PC-3 (cell line): ENCODE results near the gene IL10. TPM values are rescaled to one million over a fixed set of nuclear protein-coding genes. Genes with fewer than 3 reads are reported as not detected.

ENCODE experiments used
- ATAC-seq: fragments of 200-7000 bp; cut with Tn5 transposase; 2 replicates; pipeline ENCODE4 v1.9.1; 2020; ENCODE audit warnings: mild to moderate bottlenecking, moderate library complexity
- BruUV-seq: library from RNA; stranded (reverse); fragments of 400-500 nt; replicated peaks from 2 replicates; lab custom pipeline; 2021; lab: Mats Ljungman, UMichigan
- CTCF ChIA-PET: fragments of 300-600 bp; sonication (Branson Sonifier 250); formaldehyde crosslinking; loops from one replicate; lab custom pipeline; 2022; ENCODE audit warnings: antibody characterized with exemption; lab: Charles Lee
- POLR2A ChIA-PET: fragments of 300-600 bp; sonication (Branson Sonifier 250); formaldehyde crosslinking; loops from one replicate; lab custom pipeline; 2022; ENCODE audit warnings: antibody characterized with exemption; ENCODE audit not compliant: unreplicated experiment; lab: Charles Lee
- DNase-seq: peaks from one replicate; pipeline ENCODE4 v3.0.0-alpha.2; 2015
- H2AFZ ChIP-seq: fragments of 300-600 bp; sonication (generic); 2 replicates; pipeline ENCODE4 v1.6.0; 2016; ENCODE audit warnings: antibody characterized with exemption, low read length
- H3F3A ChIP-seq: fragments of 300-600 bp; sonication (generic); one replicate; pipeline ENCODE4 v1.6.0; 2017; ENCODE audit warnings: antibody characterized with exemption, low read length, control low read depth, mild to moderate bottlenecking; ENCODE audit not compliant: unreplicated experiment
- H3K27ac ChIP-seq: fragments of 300-600 bp; sonication (generic); 2 replicates; pipeline ENCODE4 v1.5.1; 2016; ENCODE audit warnings: mild to moderate bottlenecking, low read length
- H3K27me3 ChIP-seq: fragments of 300-600 bp; sonication (generic); 2 replicates; pipeline ENCODE4 v1.6.1; 2016; ENCODE audit warnings: low read length, mixed read lengths
- H3K36me3 ChIP-seq: fragments of 300-600 bp; sonication (generic); 2 replicates; pipeline ENCODE4 v1.6.1; 2016; ENCODE audit warnings: low read depth, mixed run types, low read length, mixed read lengths
- H3K4me1 ChIP-seq: fragments of 300-600 bp; sonication (generic); 2 replicates; pipeline ENCODE4 v1.5.1; 2016; ENCODE audit warnings: low read length; ENCODE audit not compliant: insufficient read depth
- H3K4me2 ChIP-seq: fragments of 300-600 bp; sonication (generic); 2 replicates; pipeline ENCODE4 v1.6.0; 2016; ENCODE audit warnings: low read length
- H3K4me3 ChIP-seq: fragments of 300-600 bp; sonication (generic); 2 replicates; pipeline ENCODE4 v1.5.1; 2016; ENCODE audit warnings: mild to moderate bottlenecking, low read length, mixed read lengths
- H3K79me2 ChIP-seq: fragments of 300-600 bp; sonication (generic); 2 replicates; pipeline ENCODE4 v1.6.1; 2017; ENCODE audit warnings: low read length, mixed read lengths
- H3K9ac ChIP-seq: fragments of 300-600 bp; sonication (generic); 2 replicates; pipeline ENCODE4 v1.6.0; 2016; ENCODE audit warnings: mild to moderate bottlenecking, low read length
- H3K9me2 ChIP-seq: fragments of 300-600 bp; sonication (generic); replicated peaks from 2 replicates; pipeline ENCODE4 v1.6.1; 2016; ENCODE audit warnings: mixed run types, low read length, mixed read lengths
- H3K9me3 ChIP-seq: fragments of 300-600 bp; sonication (generic); 2 replicates; pipeline ENCODE4 v1.6.1; 2016; ENCODE audit warnings: low read length, mixed read lengths
- H4K20me1 ChIP-seq: fragments of 300-600 bp; sonication (generic); 2 replicates; pipeline ENCODE4 v1.6.1; 2016; ENCODE audit warnings: low read length, mixed read lengths
- EZH2 ChIP-seq: fragments of 300-600 bp; sonication (generic); IDR thresholded peaks from one replicate; pipeline ENCODE4 v1.6.1; 2017; ENCODE audit warnings: antibody characterized with exemption, mild to moderate bottlenecking, low read length; ENCODE audit not compliant: unreplicated experiment
- EZH2phosphoT487 ChIP-seq: fragments of 300-600 bp; sonication (generic); IDR thresholded peaks from 2 replicates; pipeline ENCODE4 v1.6.1; 2018; ENCODE audit warnings: mild to moderate bottlenecking, antibody characterized with exemption, low read length, borderline replicate concordance
- intact Hi-C: fragments of 100-400 bp; cut with micrococcal nuclease; formaldehyde crosslinking; loops from 2 replicates; pipeline ENCODE4 v1.9.0; 2023
- total RNA-seq: library from RNA; depleted of rRNA; stranded (reverse); fragments of >200 nt; gene quantifications from 2 replicates; pipeline ENCODE4 v1.2.3, GENCODE V29; 2014
- TF ChIP-seq, protein P1 (sequence below): fragments of 300-600 bp; sonication (generic); conservative IDR thresholded peaks from 2 replicates; pipeline ENCODE4 v1.5.1; 2017; ENCODE audit warnings: antibody characterized with exemption, low read depth, mild to moderate bottlenecking, low read length

Gene IL10
- total RNA-seq, 1 experiment from 2014 or later, result not detected

DNA sequence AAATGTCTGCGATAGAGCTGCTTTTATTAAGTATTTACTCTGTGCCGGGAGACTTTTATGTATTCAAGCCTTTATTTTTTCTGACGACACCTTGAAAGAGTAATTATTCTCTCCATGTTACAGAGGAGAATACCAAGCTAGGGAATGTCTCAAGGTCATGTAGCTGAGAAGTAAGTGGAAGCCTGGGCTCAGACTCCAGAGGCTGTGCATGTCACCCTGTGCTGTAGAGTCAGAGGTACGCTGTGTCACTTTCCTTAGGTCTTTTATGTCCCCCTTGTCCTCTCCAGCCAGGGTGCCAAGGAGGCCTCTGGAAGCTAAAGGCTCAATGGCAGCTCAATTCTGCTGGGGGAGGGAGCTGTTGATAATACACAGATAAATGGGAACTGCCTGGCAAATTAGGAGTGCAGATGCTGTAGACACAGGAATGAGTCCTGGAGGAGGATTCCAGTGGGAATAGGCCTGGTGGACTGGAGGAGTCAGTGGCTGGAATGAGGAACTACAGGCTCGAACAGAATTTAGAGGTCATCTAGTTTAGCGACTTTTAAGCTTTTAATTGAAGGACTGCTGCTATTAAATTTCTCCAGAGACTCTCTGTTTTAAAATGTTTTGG is 11.0 kb downstream of the IL10 start:
- Histone ChIP-seq H3K27me3 (peaks cover 47% of the 10 kb centered on the region), H3K4me3 (no peak overlapping the region), H3K79me2 (no peaks in the 10 kb centered on the region), H3K36me3 (no peaks in the 10 kb centered on the region), H4K20me1 (no peaks in the 10 kb centered on the region), H3F3A (no peaks in the 10 kb centered on the region), H3K4me2 (no peak overlapping the region), H3K4me1 (peaks cover 13% of the 10 kb centered on the region), H3K9me2 (no peaks in the 10 kb centered on the region), H3K9ac (no peak overlapping the region), H2AFZ (no peak overlapping the region), H3K27ac (no peak overlapping the region), H3K9me3 (no peaks in the 10 kb centered on the region)
- ChIA-PET POLR2A (no interaction called here), CTCF (interaction anchor here (0.6 to 0.7 kb wide), 2 partner anchors 151 to 334 kb away, joined by 3 read pairs; no protein-coding TSS in a partner anchor)
- intact Hi-C loops, result no loop called here
- ATAC-seq, result no peak
- BruUV-seq, result no TSS peak
- DNase-seq, result no peak
- TF ChIP-seq EZH2, result no peak
- TF ChIP-seq, protein P1, sequence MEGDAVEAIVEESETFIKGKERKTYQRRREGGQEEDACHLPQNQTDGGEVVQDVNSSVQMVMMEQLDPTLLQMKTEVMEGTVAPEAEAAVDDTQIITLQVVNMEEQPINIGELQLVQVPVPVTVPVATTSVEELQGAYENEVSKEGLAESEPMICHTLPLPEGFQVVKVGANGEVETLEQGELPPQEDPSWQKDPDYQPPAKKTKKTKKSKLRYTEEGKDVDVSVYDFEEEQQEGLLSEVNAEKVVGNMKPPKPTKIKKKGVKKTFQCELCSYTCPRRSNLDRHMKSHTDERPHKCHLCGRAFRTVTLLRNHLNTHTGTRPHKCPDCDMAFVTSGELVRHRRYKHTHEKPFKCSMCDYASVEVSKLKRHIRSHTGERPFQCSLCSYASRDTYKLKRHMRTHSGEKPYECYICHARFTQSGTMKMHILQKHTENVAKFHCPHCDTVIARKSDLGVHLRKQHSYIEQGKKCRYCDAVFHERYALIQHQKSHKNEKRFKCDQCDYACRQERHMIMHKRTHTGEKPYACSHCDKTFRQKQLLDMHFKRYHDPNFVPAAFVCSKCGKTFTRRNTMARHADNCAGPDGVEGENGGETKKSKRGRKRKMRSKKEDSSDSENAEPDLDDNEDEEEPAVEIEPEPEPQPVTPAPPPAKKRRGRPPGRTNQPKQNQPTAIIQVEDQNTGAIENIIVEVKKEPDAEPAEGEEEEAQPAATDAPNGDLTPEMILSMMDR, result peak; percentile 40
- TF ChIP-seq EZH2phosphoT487, result no peak

GRCh38 chr1:206760590-206760989 is 11.7 kb downstream of the IL10 start:
- BruUV-seq, result no TSS peak
- POLR2A ChIA-PET, result no interaction called here
- CTCF ChIA-PET, result interaction anchor here (0.5 to 1.1 kb wide), 2 partner anchors 10 to 279 kb away, joined by 3 to 13 read pairs; partner anchors contain the start of gene IL19
- intact Hi-C loops, result no loop called here
- H3K9me3 ChIP-seq, result no peaks in the 10 kb centered on the region
- no peaks in the 10 kb centered on the region for H3K79me2 ChIP-seq
- no peak overlapping the region for H3K27ac ChIP-seq
- TF ChIP-seq EZH2phosphoT487, result 0 out of 2 replicates have a peak, but pooled peaks have one; percentile 25
- no peak for TF ChIP-seq EZH2
- H3K4me1 ChIP-seq, result peaks cover 10% of the 10 kb centered on the region
- DNase-seq, result no peak
- H3F3A ChIP-seq, result no peaks in the 10 kb centered on the region
- no peaks in the 10 kb centered on the region for H4K20me1 ChIP-seq
- ATAC-seq, result no peak
- H3K9ac ChIP-seq, result no peak overlapping the region
- H3K27me3 ChIP-seq, result peaks cover 47% of the 10 kb centered on the region
- H3K4me2 ChIP-seq, result no peak overlapping the region
- H2AFZ ChIP-seq, result no peak overlapping the region
- H3K36me3 ChIP-seq, result no peaks in the 10 kb centered on the region
- H3K9me2 ChIP-seq, result no peaks in the 10 kb centered on the region
- no peak overlapping the region for H3K4me3 ChIP-seq

- Histone ChIP-seq H3F3A (no peaks in the 10 kb centered on the region), H3K9ac (no peak overlapping the region), H3K27ac (no peak overlapping the region), H3K9me3 (no peaks in the 10 kb centered on the region), H3K79me2 (no peaks in the 10 kb centered on the region), H3K4me2 (peak overlapping the region; percentile 23), H3K4me3 (no peak overlapping the region), H2AFZ (peak overlapping the region; percentile 11; the same call in 1 of the 2 replicates), H3K4me1 (peaks cover 10% of the 10 kb centered on the region), H3K9me2 (no peaks in the 10 kb centered on the region), H3K27me3 (peaks cover 23% of the 10 kb centered on the region), H3K36me3 (no peaks in the 10 kb centered on the region), H4K20me1 (no peaks in the 10 kb centered on the region)
- intact Hi-C loops, result no loop called here
- CTCF ChIA-PET, result interaction anchor here (0.6 kb wide), 1 partner anchor 145 kb away, joined by 3 read pairs; no protein-coding TSS in a partner anchor
- TF ChIP-seq, protein P1, result no peak
- no peak for TF ChIP-seq EZH2phosphoT487
- no peak for TF ChIP-seq EZH2
- peak; percentile 78 for ATAC-seq
- DNase-seq, result peak; percentile 76
- BruUV-seq, result no TSS peak
- POLR2A ChIA-PET, result interaction anchor here (0.6 kb wide), 1 partner anchor 138 kb away, joined by 4 read pairs; no protein-coding TSS in a partner anchor
These were observed 14.6 kb downstream of the IL10 start for GRCh38 chr1:206757524-206758266.
